ENCODE results near the gene LDLRAD4. TPM values are rescaled to one million over a fixed set of nuclear protein-coding genes. Genes with fewer than 3 reads are reported as not detected.

LDLRAD4 gene
- total and polyA plus RNA-seq, 11 donors: 10.4 to 44.0 (median 29.6) TPM

- intact Hi-C loops (cut with DNase I): loop anchor here in 8 of 10 donors (1.0 to 5.0 kb wide), 4 partner anchors 314 to 315 kb away; partner anchors contain the start of gene LDLRAD4 (in 4 of the 8)
- Histone ChIP-seq H3K36me3 (no peaks in the 10 kb centered on the region), H3K4me1 (peaks cover 0 to 20% (median 8%) of the 10 kb centered on the region in 12 donors), H3K27ac (peak overlapping the region in 4 of 12 donors; percentile 5 to 62 (median 30)), H3K27me3 (no peaks in the 10 kb centered on the region), H3K4me3 (no peak overlapping the region), H3K9me3 (no peaks in the 10 kb centered on the region)
- TF ChIP-seq CTCF (IDR thresholded peaks at IDR 0.05) (peak; percentile 34 to 72 (median 60)), POLR2A (IDR thresholded peaks at IDR 0.05) (no peak)
- DNase-seq (peak in 4 of 5 donors; percentile 59 to 78 (median 69)), ATAC-seq (peak; percentile 81 to 92 (median 91))
- 57 to 71% (median 64%) methylated on average over 7 of the region's 7 CpGs for WGBS, 4 donors
Measured at GRCh38 chr18:13530879-13531387, 312.4 kb downstream of the LDLRAD4 start.

- Histone ChIP-seq H3K4me3 (no peak overlapping the region), H3K27me3 (no peaks in the 10 kb centered on the region), H3K4me1 (peaks cover 0 to 20% (median 9%) of the 10 kb centered on the region in 12 donors), H3K27ac (no peak overlapping the region), H3K9me3 (no peaks in the 10 kb centered on the region), H3K36me3 (no peaks in the 10 kb centered on the region)
- TF ChIP-seq CTCF (IDR thresholded peaks at IDR 0.05) (no peak), POLR2A (IDR thresholded peaks at IDR 0.05) (no peak)
- DNase-seq (no peak), ATAC-seq (no peak)
- intact Hi-C loops (cut with DNase I): loop anchor here in 8 of 10 donors (1.0 to 5.0 kb wide), 4 partner anchors 315 to 316 kb away; partner anchors contain the start of gene LDLRAD4 (in 4 of the 8)
- WGBS, 4 donors: 93 to 96% (median 94%) methylated on average over 17 of the region's 17 CpGs
Measured at GRCh38 chr18:13531681-13532325, 313.2 kb downstream of the LDLRAD4 start.

- Histone ChIP-seq H3K36me3 (no peaks in the 10 kb centered on the region), H3K27ac (no peak overlapping the region), H3K4me3 (no peak overlapping the region), H3K4me1 (peaks cover 0 to 20% (median 10%) of the 10 kb centered on the region in 12 donors), H3K9me3 (no peaks in the 10 kb centered on the region), H3K27me3 (no peaks in the 10 kb centered on the region)
- TF ChIP-seq POLR2A (IDR thresholded peaks at IDR 0.05) (no peak), CTCF (IDR thresholded peaks at IDR 0.05) (no peak)
- ATAC-seq (peak in 2 of 4 donors; percentile 10 to 30), DNase-seq (no peak)
- intact Hi-C loops (cut with DNase I): loop anchor here in 4 of 10 donors (5.0 kb wide), 1 partner anchor 315 kb away; the partner anchor contains the start of gene LDLRAD4 (in 4 of the 4)
- WGBS, 4 donors: 72 to 88% (median 81%) methylated on average over 14 of the region's 14 CpGs
Measured at GRCh38 chr18:13532406-13533075, 314.0 kb downstream of the LDLRAD4 start.

- intact Hi-C loops (cut with DNase I): loop anchor here in 4 of 10 donors (5.0 kb wide), 1 partner anchor 317 kb away; the partner anchor contains the start of gene LDLRAD4 (in 4 of the 4)
- ATAC-seq: no peak
- Histone ChIP-seq H3K27ac (no peak overlapping the region), H3K9me3 (no peaks in the 10 kb centered on the region), H3K4me1 (peaks cover 0 to 32% (median 22%) of the 10 kb centered on the region in 12 donors), H3K4me3 (no peak overlapping the region), H3K36me3 (no peaks in the 10 kb centered on the region), H3K27me3 (no peaks in the 10 kb centered on the region)
- no peak for TF ChIP-seq POLR2A (IDR thresholded peaks at IDR 0.05)
- TF ChIP-seq CTCF (IDR thresholded peaks at IDR 0.05): no peak
- no peak for DNase-seq
- WGBS, 4 donors: 49 to 62% (median 59%) methylated on average over 4 of the region's 4 CpGs
Measured at GRCh38 chr18:13534631-13535030, 316.1 kb downstream of the LDLRAD4 start.
